ENCODE results near the gene ELP2. TPM values are rescaled to one million over a fixed set of nuclear protein-coding genes. Genes with fewer than 3 reads are reported as not detected.

The ELP2 gene
- total RNA-seq, 4 donors from 2014 or later, result 58.6 to 197 (median 73.2) TPM

DNA sequence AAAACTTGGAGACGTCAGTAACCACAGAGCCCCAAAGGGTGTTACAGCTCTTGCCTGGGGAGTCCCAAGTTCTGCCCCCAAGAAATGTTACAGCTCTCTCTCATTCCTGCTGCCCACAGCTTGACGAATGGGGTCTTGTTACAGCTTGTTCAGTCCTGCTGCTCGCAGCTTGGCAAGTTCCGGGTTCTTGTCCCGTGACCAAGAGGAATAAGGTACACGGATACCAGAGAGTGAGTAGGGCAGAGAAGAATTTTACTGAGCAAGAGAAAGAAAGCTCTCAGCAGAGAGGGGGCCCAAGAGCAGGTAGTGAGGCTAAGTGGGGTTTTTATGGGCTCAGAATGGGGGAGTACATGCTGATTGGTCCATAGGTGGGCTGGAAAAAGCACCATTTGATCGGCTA is 27.8 kb upstream of the ELP2 start:
- no peak overlapping the region for H3K27ac ChIP-seq
- no peak for TF ChIP-seq POLR2A (IDR thresholded peaks at IDR 0.05)
- TF ChIP-seq, protein P1, sequence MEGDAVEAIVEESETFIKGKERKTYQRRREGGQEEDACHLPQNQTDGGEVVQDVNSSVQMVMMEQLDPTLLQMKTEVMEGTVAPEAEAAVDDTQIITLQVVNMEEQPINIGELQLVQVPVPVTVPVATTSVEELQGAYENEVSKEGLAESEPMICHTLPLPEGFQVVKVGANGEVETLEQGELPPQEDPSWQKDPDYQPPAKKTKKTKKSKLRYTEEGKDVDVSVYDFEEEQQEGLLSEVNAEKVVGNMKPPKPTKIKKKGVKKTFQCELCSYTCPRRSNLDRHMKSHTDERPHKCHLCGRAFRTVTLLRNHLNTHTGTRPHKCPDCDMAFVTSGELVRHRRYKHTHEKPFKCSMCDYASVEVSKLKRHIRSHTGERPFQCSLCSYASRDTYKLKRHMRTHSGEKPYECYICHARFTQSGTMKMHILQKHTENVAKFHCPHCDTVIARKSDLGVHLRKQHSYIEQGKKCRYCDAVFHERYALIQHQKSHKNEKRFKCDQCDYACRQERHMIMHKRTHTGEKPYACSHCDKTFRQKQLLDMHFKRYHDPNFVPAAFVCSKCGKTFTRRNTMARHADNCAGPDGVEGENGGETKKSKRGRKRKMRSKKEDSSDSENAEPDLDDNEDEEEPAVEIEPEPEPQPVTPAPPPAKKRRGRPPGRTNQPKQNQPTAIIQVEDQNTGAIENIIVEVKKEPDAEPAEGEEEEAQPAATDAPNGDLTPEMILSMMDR (IDR thresholded peaks at IDR 0.05), result no peak
- no peak for TF ChIP-seq EP300 (IDR thresholded peaks at IDR 0.05)
- TF ChIP-seq POLR2AphosphoS5 (IDR thresholded peaks at IDR 0.05), result no peak
- no peak for DNase-seq (ENCODE audit: low spot score in 2 of 2)
- H3K36me3 ChIP-seq, result no peaks in the 10 kb centered on the region
- no peak overlapping the region for H3K4me3 ChIP-seq
- no peaks in the 10 kb centered on the region for H3K4me1 ChIP-seq
- no peaks in the 10 kb centered on the region for H3K9me3 ChIP-seq
- H3K27me3 ChIP-seq, result no peaks in the 10 kb centered on the region
- WGBS, result 94% methylated on average over 6 of the region's 7 CpGs

DNA sequence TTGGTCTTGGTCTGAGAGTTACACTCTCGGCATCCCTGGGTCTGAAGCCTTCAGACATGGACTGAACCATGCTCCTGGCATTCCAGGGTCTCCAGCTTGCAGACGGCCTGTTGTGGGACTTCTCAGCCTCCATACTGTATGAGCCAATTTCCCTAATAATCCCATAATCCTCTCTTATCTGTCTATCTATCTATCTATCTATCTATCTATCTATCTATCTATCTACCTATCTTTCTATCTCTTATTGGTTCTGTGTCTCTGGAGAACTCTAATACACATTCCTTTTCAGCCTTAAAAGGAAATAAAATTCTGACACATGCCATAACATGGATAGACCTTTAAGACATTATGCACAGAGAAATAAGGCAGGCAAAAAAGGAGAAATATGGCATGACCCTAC is 24.9 kb upstream of the ELP2 start:
- TF ChIP-seq, protein P1 (IDR thresholded peaks at IDR 0.05), result no peak
- no peak for TF ChIP-seq EP300 (IDR thresholded peaks at IDR 0.05)
- H3K9me3 ChIP-seq, result no peaks in the 10 kb centered on the region
- H3K36me3 ChIP-seq, result no peaks in the 10 kb centered on the region
- H3K27ac ChIP-seq, result no peak overlapping the region
- WGBS, result 95% methylated on average over 2 of the region's 2 CpGs
- H3K4me1 ChIP-seq, result peaks cover 7% of the 10 kb centered on the region
- H3K27me3 ChIP-seq, result no peaks in the 10 kb centered on the region
- no peak for DNase-seq (ENCODE audit: low spot score in 2 of 2)
- H3K4me3 ChIP-seq, result no peak overlapping the region

DNA sequence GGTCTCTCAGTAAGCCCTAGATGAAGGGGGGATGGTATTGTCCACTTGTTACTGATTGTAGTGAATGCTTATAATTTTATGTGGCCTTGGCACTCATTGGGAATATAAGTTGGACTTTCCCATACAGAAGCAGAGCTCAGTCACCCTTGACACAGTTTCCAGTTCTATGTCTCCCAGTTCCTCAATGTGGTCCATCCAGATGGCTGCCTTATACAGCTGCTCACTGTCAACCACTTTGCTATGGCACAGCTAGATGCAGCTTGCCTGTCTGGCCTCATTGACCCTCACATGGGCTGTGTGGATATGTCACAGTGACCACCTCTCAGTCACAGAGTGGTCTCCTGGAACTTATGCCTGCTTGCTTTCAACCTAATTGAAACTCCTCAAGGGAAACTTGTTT is 22.2 kb upstream of the ELP2 start:
- Histone ChIP-seq H3K9me3 (no peaks in the 10 kb centered on the region), H3K27me3 (no peaks in the 10 kb centered on the region), H3K36me3 (peaks cover 20% of the 10 kb centered on the region), H3K4me1 (peaks cover 7% of the 10 kb centered on the region), H3K27ac (no peak overlapping the region), H3K4me3 (no peak overlapping the region)
- TF ChIP-seq POLR2AphosphoS5 (IDR thresholded peaks at IDR 0.05) (no peak), EP300 (IDR thresholded peaks at IDR 0.05) (no peak), POLR2A (IDR thresholded peaks at IDR 0.05) (no peak)
- TF ChIP-seq, protein P1 (IDR thresholded peaks at IDR 0.05), result no peak
- no peak for DNase-seq (ENCODE audit: low spot score in 2 of 2)

DNA sequence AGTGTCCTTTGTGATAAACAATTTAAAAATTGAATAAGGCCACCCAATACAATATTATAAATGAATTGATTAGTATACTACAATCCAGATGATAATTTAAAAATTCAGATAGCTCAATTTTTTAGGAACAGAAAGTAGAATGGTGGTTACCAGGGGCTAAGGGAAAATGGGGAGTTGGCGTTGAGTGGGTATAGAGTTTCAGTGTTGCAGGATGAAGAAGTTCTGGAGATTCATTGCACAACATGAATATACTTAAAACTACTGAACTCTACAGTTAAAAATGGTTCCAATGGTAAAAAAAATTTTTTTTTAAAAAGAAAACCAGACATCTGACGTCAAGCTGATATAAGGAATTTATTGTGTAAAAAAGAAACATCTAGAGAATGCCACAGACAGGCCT is 21.5 kb upstream of the ELP2 start:
- Histone ChIP-seq H3K36me3 (peaks cover 27% of the 10 kb centered on the region), H3K27ac (no peak overlapping the region), H3K4me3 (no peak overlapping the region), H3K9me3 (no peaks in the 10 kb centered on the region), H3K27me3 (no peaks in the 10 kb centered on the region), H3K4me1 (peaks cover 7% of the 10 kb centered on the region)
- no peak for DNase-seq (ENCODE audit: low spot score in 2 of 2)
- 44% methylated on average over 2 of the region's 2 CpGs for WGBS
- TF ChIP-seq, protein P1 (IDR thresholded peaks at IDR 0.05), result no peak
- no peak for TF ChIP-seq POLR2A (IDR thresholded peaks at IDR 0.05)
- no peak for TF ChIP-seq EP300 (IDR thresholded peaks at IDR 0.05)
- no peak for TF ChIP-seq POLR2AphosphoS5 (IDR thresholded peaks at IDR 0.05)

DNA sequence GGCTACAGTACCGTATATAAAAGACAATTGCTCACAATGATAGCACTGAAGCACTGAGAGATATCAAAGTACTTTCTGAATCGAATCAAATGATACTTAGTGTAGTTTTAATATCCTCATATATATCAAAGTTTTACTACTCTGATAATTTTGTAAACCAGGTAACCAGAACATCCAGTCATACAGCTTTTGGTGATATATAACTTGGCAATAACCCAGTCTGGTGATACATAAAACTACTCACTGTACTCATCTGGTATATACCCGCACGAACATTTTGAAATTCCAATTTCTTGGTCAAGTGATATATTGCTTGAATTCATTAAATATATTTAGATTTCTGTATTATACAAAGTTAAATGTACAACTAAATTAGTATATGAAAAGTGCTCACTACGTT is 21.1 kb upstream of the ELP2 start:
- Histone ChIP-seq H3K9me3 (no peaks in the 10 kb centered on the region), H3K27ac (no peak overlapping the region), H3K36me3 (peaks cover 31% of the 10 kb centered on the region), H3K27me3 (no peaks in the 10 kb centered on the region), H3K4me3 (no peak overlapping the region), H3K4me1 (peaks cover 7% of the 10 kb centered on the region)
- WGBS, result 64% methylated on average over 5 of the region's 5 CpGs
- TF ChIP-seq, protein P1 (IDR thresholded peaks at IDR 0.05), result no peak
- no peak for TF ChIP-seq EP300 (IDR thresholded peaks at IDR 0.05)
- TF ChIP-seq POLR2AphosphoS5 (IDR thresholded peaks at IDR 0.05), result no peak
- no peak for TF ChIP-seq POLR2A (IDR thresholded peaks at IDR 0.05)
- DNase-seq (ENCODE audit: low spot score in 2 of 2), result no peak

Data from suprapubic skin (tissue), 4 donors.